NK-92 treated with Interleukin-12 subunit alpha and Interleukin-12 subunit beta, amount 100 ng/mL, for 24 hours (cell line): ENCODE data around the gene RNF19B.

Experiments used
- DNase-seq: peaks from one replicate; lab custom pipeline; 2025; lab: John Stamatoyannopoulos, UW

Gene RNF19B

GRCh38 chr1:32888134-32888533, 76.5 kb downstream of the RNF19B start:
- no peak for DNase-seq

DNA sequence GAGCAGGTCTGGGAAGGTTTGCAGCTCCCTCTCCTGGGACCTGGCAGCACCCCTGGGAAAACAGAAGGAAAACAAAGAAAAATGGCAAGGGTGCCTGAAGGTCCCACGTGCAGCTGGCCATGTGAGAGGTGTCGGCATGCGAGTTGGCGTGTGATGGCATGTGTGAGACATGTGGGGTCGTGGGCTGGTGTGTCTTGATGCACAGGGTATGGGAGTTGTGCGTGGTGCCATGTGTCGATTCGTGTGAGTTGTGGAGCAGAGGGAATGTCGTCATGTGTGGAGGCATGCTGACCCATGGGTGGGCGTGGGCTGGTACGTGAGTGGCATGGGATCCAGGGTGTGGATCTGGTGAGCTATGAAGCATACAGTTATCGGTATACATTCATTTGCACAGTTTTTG, 77.0 kb downstream of the RNF19B start:
- no peak for DNase-seq

GRCh38 chr1:32886828-32887414, 77.7 kb downstream of the RNF19B start:
- DNase-seq, result no peak
